ENCODE data around the gene RHOG.

DNA sequence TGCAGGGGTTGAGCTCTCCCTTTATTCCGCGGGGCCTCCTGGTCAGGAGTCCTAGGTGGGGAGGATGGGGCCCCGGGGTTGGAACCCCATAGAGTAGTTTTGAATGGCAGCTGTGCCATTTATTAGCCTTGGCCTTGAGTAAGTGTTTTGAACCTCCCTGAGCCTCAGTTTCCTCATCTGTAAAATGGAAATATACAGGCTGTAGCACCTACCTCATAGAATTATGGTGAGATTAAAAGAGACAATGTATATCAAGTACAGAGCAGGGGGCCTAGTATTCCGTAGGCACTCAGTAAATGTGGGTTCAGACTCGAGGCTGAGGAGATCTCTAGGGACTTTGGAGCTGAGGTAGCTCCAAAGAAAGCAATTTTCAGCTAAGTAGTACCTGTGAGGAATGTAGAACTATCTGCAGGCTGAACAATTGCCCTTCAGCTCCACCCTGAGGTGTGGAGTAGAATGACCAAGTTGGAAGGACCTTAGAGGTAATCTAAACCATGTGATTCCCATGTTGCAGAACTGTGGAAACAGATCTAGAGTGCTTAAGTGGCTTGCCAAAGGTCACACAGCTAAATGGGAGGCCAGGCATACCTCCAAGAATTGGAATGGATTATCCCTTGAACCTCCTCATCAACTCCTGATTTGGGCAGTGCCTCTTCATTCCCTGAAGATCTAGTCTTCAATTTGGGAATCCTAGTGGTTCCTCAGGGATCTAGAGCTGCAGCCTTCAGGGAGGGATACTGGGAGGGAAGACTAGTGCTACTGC is 31.7 kb downstream of the RHOG start:
- TF ChIP-seq CTCF (conservative IDR thresholded peaks at IDR 0.05 in 1 of 2, IDR thresholded peaks at IDR 0.05 in 1 of 2; ENCODE audit: extremely low read depth in 1 of 2, insufficient read depth in 1 of 2, low read depth in 1 of 2, low read length in 2 of 2) (peak; percentile 59 to 65), EZH2 (IDR thresholded peaks at IDR 0.05; ENCODE audit: borderline replicate concordance, low read length) (no peak)
